ENCODE measurements around the gene BHLHE40. TPM values are rescaled to one million over a fixed set of nuclear protein-coding genes. Genes with fewer than 3 reads are reported as not detected.

The BHLHE40 gene
- total and polyA plus RNA-seq, 2 experiments from 2014 or later: 1.7 to 2.2 TPM

GRCh38 chr3:5029715-5030114, 50.5 kb downstream of the BHLHE40 start:
- TF ChIP-seq CREB1 (CRISPR knock-in tag; IDR thresholded peaks at IDR 0.05; ENCODE audit: low read depth) (no peak), STAT1 (IDR thresholded peaks at IDR 0.05; ENCODE audit: unreplicated experiment) (no peak), CTCF (conservative IDR thresholded peaks at IDR 0.05; ENCODE audit: low read depth in 2 of 2) (no peak), NANOG (IDR thresholded peaks at IDR 0.05; ENCODE audit: borderline replicate concordance) (no peak), POLR2AphosphoS5 (IDR thresholded peaks at IDR 0.05; ENCODE audit: low read depth) (no peak), EZH2 (IDR thresholded peaks at IDR 0.05; ENCODE audit: low read depth, unreplicated experiment) (no peak), REST (IDR thresholded peaks at IDR 0.05; ENCODE audit: unreplicated experiment) (no peak), JUNB (IDR thresholded peaks at IDR 0.05; ENCODE audit: unreplicated experiment) (no peak), ETS1 (IDR thresholded peaks at IDR 0.05) (no peak), EZH2phosphoT487 (IDR thresholded peaks at IDR 0.05; ENCODE audit: unreplicated experiment) (no peak), ZNF331 (CRISPR knock-in tag; IDR thresholded peaks at IDR 0.05; ENCODE audit: low read depth) (no peak), ZNF114 (CRISPR knock-in tag; IDR thresholded peaks at IDR 0.05) (no peak)
- TF ChIP-seq, protein P1, sequence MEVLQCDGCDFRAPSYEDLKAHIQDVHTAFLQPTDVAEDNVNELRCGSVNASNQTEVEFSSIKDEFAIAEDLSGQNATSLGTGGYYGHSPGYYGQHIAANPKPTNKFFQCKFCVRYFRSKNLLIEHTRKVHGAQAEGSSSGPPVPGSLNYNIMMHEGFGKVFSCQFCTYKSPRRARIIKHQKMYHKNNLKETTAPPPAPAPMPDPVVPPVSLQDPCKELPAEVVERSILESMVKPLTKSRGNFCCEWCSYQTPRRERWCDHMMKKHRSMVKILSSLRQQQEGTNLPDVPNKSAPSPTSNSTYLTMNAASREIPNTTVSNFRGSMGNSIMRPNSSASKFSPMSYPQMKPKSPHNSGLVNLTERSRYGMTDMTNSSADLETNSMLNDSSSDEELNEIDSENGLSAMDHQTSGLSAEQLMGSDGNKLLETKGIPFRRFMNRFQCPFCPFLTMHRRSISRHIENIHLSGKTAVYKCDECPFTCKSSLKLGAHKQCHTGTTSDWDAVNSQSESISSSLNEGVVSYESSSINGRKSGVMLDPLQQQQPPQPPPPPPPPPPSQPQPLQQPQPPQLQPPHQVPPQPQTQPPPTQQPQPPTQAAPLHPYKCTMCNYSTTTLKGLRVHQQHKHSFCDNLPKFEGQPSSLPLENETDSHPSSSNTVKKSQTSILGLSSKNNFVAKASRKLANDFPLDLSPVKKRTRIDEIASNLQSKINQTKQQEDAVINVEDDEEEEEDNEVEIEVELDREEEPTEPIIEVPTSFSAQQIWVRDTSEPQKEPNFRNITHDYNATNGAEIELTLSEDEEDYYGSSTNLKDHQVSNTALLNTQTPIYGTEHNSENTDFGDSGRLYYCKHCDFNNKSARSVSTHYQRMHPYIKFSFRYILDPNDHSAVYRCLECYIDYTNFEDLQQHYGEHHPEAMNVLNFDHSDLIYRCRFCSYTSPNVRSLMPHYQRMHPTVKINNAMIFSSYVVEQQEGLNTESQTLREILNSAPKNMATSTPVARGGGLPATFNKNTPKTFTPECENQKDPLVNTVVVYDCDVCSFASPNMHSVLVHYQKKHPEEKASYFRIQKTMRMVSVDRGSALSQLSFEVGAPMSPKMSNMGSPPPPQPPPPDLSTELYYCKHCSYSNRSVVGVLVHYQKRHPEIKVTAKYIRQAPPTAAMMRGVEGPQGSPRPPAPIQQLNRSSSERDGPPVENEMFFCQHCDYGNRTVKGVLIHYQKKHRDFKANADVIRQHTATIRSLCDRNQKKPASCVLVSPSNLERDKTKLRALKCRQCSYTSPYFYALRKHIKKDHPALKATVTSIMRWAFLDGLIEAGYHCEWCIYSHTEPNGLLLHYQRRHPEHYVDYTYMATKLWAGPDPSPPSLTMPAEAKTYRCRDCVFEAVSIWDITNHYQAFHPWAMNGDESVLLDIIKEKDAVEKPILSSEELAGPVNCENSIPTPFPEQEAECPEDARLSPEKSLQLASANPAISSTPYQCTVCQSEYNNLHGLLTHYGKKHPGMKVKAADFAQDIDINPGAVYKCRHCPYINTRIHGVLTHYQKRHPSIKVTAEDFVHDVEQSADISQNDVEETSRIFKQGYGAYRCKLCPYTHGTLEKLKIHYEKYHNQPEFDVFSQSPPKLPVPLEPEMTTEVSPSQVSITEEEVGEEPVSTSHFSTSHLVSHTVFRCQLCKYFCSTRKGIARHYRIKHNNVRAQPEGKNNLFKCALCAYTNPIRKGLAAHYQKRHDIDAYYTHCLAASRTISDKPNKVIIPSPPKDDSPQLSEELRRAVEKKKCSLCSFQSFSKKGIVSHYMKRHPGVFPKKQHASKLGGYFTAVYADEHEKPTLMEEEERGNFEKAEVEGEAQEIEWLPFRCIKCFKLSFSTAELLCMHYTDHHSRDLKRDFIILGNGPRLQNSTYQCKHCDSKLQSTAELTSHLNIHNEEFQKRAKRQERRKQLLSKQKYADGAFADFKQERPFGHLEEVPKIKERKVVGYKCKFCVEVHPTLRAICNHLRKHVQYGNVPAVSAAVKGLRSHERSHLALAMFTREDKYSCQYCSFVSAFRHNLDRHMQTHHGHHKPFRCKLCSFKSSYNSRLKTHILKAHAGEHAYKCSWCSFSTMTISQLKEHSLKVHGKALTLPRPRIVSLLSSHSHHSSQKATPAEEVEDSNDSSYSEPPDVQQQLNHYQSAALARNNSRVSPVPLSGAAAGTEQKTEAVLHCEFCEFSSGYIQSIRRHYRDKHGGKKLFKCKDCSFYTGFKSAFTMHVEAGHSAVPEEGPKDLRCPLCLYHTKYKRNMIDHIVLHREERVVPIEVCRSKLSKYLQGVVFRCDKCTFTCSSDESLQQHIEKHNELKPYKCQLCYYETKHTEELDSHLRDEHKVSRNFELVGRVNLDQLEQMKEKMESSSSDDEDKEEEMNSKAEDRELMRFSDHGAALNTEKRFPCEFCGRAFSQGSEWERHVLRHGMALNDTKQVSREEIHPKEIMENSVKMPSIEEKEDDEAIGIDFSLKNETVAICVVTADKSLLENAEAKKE (CRISPR knock-in tag; IDR thresholded peaks at IDR 0.05): no peak
- Histone ChIP-seq H3K4me3 (no peak overlapping the region), H3K9me2 (ENCODE audit: insufficient read depth) (0 out of 2 replicates have a peak, but pooled peaks cover 5% of the 10 kb centered on the region), H4K20me1 (replicated peaks; ENCODE audit: insufficient read depth) (no peaks in the 10 kb centered on the region), H2AFZ (0 out of 2 replicates have a peak overlapping the region, but pooled peaks have one; percentile 29), H3K4me1 (ENCODE audit: insufficient read depth) (peaks cover 10% of the 10 kb centered on the region; the same call in 1 of the 2 replicates), H3K27me3 (ENCODE audit: insufficient read depth) (peaks cover 3% of the 10 kb centered on the region; the same call in 1 of the 2 replicates), H3K4me2 (no peak overlapping the region), H3F3A (replicated peaks; ENCODE audit: low read depth) (no peaks in the 10 kb centered on the region), H3K79me2 (replicated peaks; ENCODE audit: insufficient read depth) (no peaks in the 10 kb centered on the region), H3K36me3 (ENCODE audit: insufficient read depth) (no peaks in the 10 kb centered on the region), H3K27ac (ENCODE audit: low read depth) (no peak overlapping the region)
- ATAC-seq (no peak), DNase-seq (ENCODE audit: low spot score) (no peak)
- H3K27ac Mint-ChIP-seq: no peak overlapping the region
- no peaks in the 10 kb centered on the region; the same call in 2 of the 3 replicates for H3K9me3 Mint-ChIP-seq
- H3K36me3 Mint-ChIP-seq (ENCODE audit: low read depth): peaks cover 2% of the 10 kb centered on the region; the same call in 1 of the 3 replicates
- H3K4me3 Mint-ChIP-seq: no peak overlapping the region
- H3K27me3 Mint-ChIP-seq (ENCODE audit: insufficient read depth, low read depth, poor library complexity): peaks cover 12% of the 10 kb centered on the region
- H3K4me1 Mint-ChIP-seq: peaks cover 10% of the 10 kb centered on the region
